Measurements from ENCODE around the gene MARCOL. TPM values are rescaled to one million over a fixed set of nuclear protein-coding genes. Genes with fewer than 3 reads are reported as not detected.

The MARCOL gene, protein sequence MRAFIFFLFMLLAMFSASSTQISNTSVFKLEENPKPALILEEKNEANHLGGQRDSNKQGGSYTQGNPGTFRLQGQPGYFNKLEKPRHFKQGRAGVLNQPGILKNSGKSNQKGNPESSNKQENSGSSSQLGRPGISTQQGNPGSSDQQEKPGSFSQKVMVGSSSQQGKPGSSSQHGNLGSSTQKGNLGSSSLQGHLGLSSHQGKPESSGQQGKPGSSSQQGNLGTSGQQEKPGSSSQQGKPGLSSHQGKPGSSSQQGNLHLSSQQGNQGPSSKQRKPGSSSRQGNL
- not detected in 2 replicates for total RNA-seq (2022)
- Bru-seq, nascent RNA = not detected
- BruChase-seq, experiment 1, labeled RNA remaining after a 2-hour chase = not detected
- BruChase-seq, experiment 2, labeled RNA remaining after a 6-hour chase = not detected
- long read RNA-seq = 0 reads

DNA sequence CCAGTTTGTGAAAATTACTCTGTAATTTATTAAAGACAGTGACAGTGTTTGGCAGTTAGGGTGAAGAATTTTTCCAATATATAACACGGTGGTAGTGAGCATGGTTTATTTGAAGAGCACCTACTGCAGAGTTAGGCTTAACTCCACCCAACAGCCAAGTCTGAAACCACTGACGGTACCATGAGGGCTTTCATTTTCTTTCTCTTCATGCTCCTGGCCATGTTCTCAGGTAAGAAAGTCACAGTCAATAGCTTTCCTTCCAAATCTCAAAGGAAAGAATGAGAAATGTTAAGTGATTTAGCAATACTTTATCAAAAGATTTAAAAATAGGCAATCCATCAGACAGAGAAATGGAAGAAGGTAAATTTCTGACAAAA lies at the start of gene MARCOL:
Gene MARCOL, plus strand, starts transcription at position 108 of the 377 bp plus-strand sequence. Its CDS starts 73 bp downstream, at position 181.
- H3K4me3 ChIP-seq (ENCODE audit: low read depth, low read length) = no peak within 1 kb of the TSS
- TF ChIP-seq, protein P1, sequence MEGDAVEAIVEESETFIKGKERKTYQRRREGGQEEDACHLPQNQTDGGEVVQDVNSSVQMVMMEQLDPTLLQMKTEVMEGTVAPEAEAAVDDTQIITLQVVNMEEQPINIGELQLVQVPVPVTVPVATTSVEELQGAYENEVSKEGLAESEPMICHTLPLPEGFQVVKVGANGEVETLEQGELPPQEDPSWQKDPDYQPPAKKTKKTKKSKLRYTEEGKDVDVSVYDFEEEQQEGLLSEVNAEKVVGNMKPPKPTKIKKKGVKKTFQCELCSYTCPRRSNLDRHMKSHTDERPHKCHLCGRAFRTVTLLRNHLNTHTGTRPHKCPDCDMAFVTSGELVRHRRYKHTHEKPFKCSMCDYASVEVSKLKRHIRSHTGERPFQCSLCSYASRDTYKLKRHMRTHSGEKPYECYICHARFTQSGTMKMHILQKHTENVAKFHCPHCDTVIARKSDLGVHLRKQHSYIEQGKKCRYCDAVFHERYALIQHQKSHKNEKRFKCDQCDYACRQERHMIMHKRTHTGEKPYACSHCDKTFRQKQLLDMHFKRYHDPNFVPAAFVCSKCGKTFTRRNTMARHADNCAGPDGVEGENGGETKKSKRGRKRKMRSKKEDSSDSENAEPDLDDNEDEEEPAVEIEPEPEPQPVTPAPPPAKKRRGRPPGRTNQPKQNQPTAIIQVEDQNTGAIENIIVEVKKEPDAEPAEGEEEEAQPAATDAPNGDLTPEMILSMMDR (IDR thresholded peaks at IDR 0.05; ENCODE audit: insufficient read depth in 1 of 2, low read depth in 1 of 2, low read length in 1 of 2, severe bottlenecking in 1 of 2, unreplicated experiment in 1 of 2) = no peak
- ChIA-PET CTCF (no interaction called here), POLR2A (no interaction called here)
- DNase-seq = no peak
- no peaks in the 10 kb centered on the region for H3K4me1 Mint-ChIP-seq (ENCODE audit: low read depth, unreplicated experiment)
- H3K27me3 Mint-ChIP-seq (ENCODE audit: insufficient read depth, unreplicated experiment) = peaks cover 10% of the 10 kb centered on the region
- no TSS peak for BruUV-seq (replicated peaks)
- H3K27ac Mint-ChIP-seq (ENCODE audit: unreplicated experiment) = no peak within 1 kb of the TSS
- H3K9me3 Mint-ChIP-seq (ENCODE audit: unreplicated experiment) = no peaks in the 10 kb centered on the region
- H3K27me3 ChIP-seq (replicated peaks; ENCODE audit: control insufficient read depth, insufficient read depth, low read length) = no peaks in the 10 kb centered on the region
- H3K4me3 Mint-ChIP-seq (ENCODE audit: unreplicated experiment) = no peak within 1 kb of the TSS
- H3K36me3 ChIP-seq (ENCODE audit: control insufficient read depth, insufficient read depth, low read length) = no peaks in the 10 kb centered on the region
- no peaks in the 10 kb centered on the region for H3K9me3 ChIP-seq
- intact Hi-C loops (cut with micrococcal nuclease; ENCODE audit: unreplicated experiment) = no loop called here
- no peaks in the 10 kb centered on the region for H3K4me1 ChIP-seq
- H3K36me3 Mint-ChIP-seq (ENCODE audit: insufficient read depth, unreplicated experiment) = no peaks in the 10 kb centered on the region

- ChIA-PET CTCF (no interaction called here), POLR2A (no interaction called here)
- Histone ChIP-seq H3K36me3 (ENCODE audit: control insufficient read depth, insufficient read depth, low read length) (no peaks in the 10 kb centered on the region), H3K27me3 (replicated peaks; ENCODE audit: control insufficient read depth, insufficient read depth, low read length) (no peaks in the 10 kb centered on the region), H3K4me1 (no peaks in the 10 kb centered on the region), H3K9me3 (no peaks in the 10 kb centered on the region), H3K4me3 (ENCODE audit: low read depth, low read length) (no peak overlapping the region)
- intact Hi-C loops (cut with micrococcal nuclease; ENCODE audit: unreplicated experiment) = no loop called here
- no TSS peak for BruUV-seq (replicated peaks)
- Mint-ChIP-seq H3K4me1 (ENCODE audit: low read depth, unreplicated experiment) (no peaks in the 10 kb centered on the region), H3K36me3 (ENCODE audit: insufficient read depth, unreplicated experiment) (no peaks in the 10 kb centered on the region), H3K27me3 (ENCODE audit: insufficient read depth, unreplicated experiment) (peaks cover 4% of the 10 kb centered on the region), H3K4me3 (ENCODE audit: unreplicated experiment) (no peak overlapping the region), H3K27ac (ENCODE audit: unreplicated experiment) (no peak overlapping the region), H3K9me3 (ENCODE audit: unreplicated experiment) (no peaks in the 10 kb centered on the region)
- TF ChIP-seq, protein P1 (IDR thresholded peaks at IDR 0.05; ENCODE audit: insufficient read depth in 1 of 2, low read depth in 1 of 2, low read length in 1 of 2, severe bottlenecking in 1 of 2, unreplicated experiment in 1 of 2) = no peak
- DNase-seq = no peak
Measured at GRCh38 chr5:148191010-148191409, 47.3 kb upstream of the MARCOL start.

DNA sequence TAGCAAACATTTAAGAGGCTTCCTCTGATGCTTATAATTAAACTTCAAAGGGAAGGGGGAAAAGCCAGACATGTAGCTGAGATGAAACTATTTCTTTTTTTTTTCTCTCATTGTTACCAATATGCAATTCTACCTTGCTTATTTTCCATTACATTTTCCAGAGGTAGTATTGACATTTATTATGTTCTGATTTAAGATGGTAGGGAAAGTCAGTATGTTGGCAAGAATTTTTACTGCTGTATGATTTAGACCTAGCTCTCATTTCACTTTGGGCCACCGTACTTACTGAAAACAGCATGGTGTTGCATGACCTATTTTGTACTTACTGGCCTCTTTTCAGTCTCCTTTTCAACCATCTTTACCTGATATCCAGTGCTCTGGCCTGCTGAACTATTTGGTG lies 45.1 kb upstream of the MARCOL start:
- no peaks in the 10 kb centered on the region for H3K9me3 Mint-ChIP-seq (ENCODE audit: unreplicated experiment)
- TF ChIP-seq, protein P1 (IDR thresholded peaks at IDR 0.05; ENCODE audit: insufficient read depth in 1 of 2, low read depth in 1 of 2, low read length in 1 of 2, severe bottlenecking in 1 of 2, unreplicated experiment in 1 of 2) = no peak
- Histone ChIP-seq H3K36me3 (ENCODE audit: control insufficient read depth, insufficient read depth, low read length) (no peaks in the 10 kb centered on the region), H3K4me1 (no peaks in the 10 kb centered on the region), H3K4me3 (ENCODE audit: low read depth, low read length) (no peak overlapping the region), H3K9me3 (no peaks in the 10 kb centered on the region), H3K27me3 (replicated peaks; ENCODE audit: control insufficient read depth, insufficient read depth, low read length) (no peaks in the 10 kb centered on the region)
- no peaks in the 10 kb centered on the region for H3K4me1 Mint-ChIP-seq (ENCODE audit: low read depth, unreplicated experiment)
- intact Hi-C loops (cut with micrococcal nuclease; ENCODE audit: unreplicated experiment) = no loop called here
- CTCF ChIA-PET = no interaction called here
- H3K4me3 Mint-ChIP-seq (ENCODE audit: unreplicated experiment) = no peak overlapping the region
- POLR2A ChIA-PET = no interaction called here
- H3K27me3 Mint-ChIP-seq (ENCODE audit: insufficient read depth, unreplicated experiment) = peaks cover 4% of the 10 kb centered on the region
- no peak overlapping the region for H3K27ac Mint-ChIP-seq (ENCODE audit: unreplicated experiment)
- H3K36me3 Mint-ChIP-seq (ENCODE audit: insufficient read depth, unreplicated experiment) = no peaks in the 10 kb centered on the region
- no TSS peak for BruUV-seq (replicated peaks)
- DNase-seq = no peak
